GM18498 (cell line): ENCODE measurements around the gene NOL4L.
"Not testable (repeated sequence)": the region's sequence is repeated elsewhere in the genome, so short reads cannot be mapped to it uniquely, and the experiment has no call there.

Source experiments
- ATAC-seq: cut with Tn5 transposase; IDR thresholded peaks from one replicate; pipeline ENCODE4 v1.9.1; 2021; ENCODE audit warnings: mild to moderate bottlenecking, moderate library complexity; ENCODE audit not compliant: unreplicated experiment

NOL4L gene

GRCh38 chr20:32513031-32513866 lies 71.9 kb downstream of the NOL4L start:
- no peak for ATAC-seq

- no peak for ATAC-seq
Measured at GRCh38 chr20:32512047-32512385, 73.1 kb downstream of the NOL4L start.

- ATAC-seq = no peak
Measured at GRCh38 chr20:32511358-32512046, 73.6 kb downstream of the NOL4L start.

GRCh38 chr20:32510601-32511357 lies 74.4 kb downstream of the NOL4L start:
- no peak for ATAC-seq

GRCh38 chr20:32510120-32510600 lies 75.0 kb downstream of the NOL4L start:
- ATAC-seq = no peak

- ATAC-seq = peak; percentile 47
Measured at GRCh38 chr20:32509639-32510066, 75.5 kb downstream of the NOL4L start.

- no peak for ATAC-seq
Measured at GRCh38 chr20:32508775-32509119, 76.4 kb downstream of the NOL4L start.

- ATAC-seq = no peak
Measured at GRCh38 chr20:32507998-32508774, 76.9 kb downstream of the NOL4L start.

- ATAC-seq = no peak
Measured at GRCh38 chr20:32506721-32507120, 78.4 kb downstream of the NOL4L start.

GRCh38 chr20:32505723-32506473 lies 79.2 kb downstream of the NOL4L start:
- no peak for ATAC-seq

GRCh38 chr20:32501709-32502108 lies 83.4 kb downstream of the NOL4L start:
- ATAC-seq = no peak

- ATAC-seq = no peak
Measured at GRCh38 chr20:32497589-32498224, 87.4 kb downstream of the NOL4L start.

- no peak for ATAC-seq
Measured at GRCh38 chr20:32496811-32497533, 88.2 kb downstream of the NOL4L start.

GRCh38 chr20:32495949-32496348 lies 89.2 kb downstream of the NOL4L start:
- no peak for ATAC-seq

- ATAC-seq = no peak
Measured at GRCh38 chr20:32495217-32495565, 89.9 kb downstream of the NOL4L start.

GRCh38 chr20:32494483-32495216 lies 90.5 kb downstream of the NOL4L start:
- no peak for ATAC-seq

GRCh38 chr20:32493356-32493755 lies 91.8 kb downstream of the NOL4L start:
- ATAC-seq = no peak

- not testable (repeated sequence) for ATAC-seq
Measured at GRCh38 chr20:32491764-32492151, 93.4 kb downstream of the NOL4L start.
